ENCODE results near the gene CYP27B1. TPM values are rescaled to one million over a fixed set of nuclear protein-coding genes. Genes with fewer than 3 reads are reported as not detected.

Gene CYP27B1
- polyA plus RNA-seq, 1 experiment = 0.91 TPM

GRCh38 chr12:57749061-57749460 lies 17.8 kb downstream of the CYP27B1 start:
- Histone ChIP-seq H3K36me3 (ENCODE audit: control insufficient read depth, insufficient read depth, low read length) (peaks cover 15% of the 10 kb centered on the region), H3K4me3 (ENCODE audit: low read depth, low read length) (no peak overlapping the region), H3K27me3 (ENCODE audit: control insufficient read depth, insufficient read depth, low read length) (no peaks in the 10 kb centered on the region; the same call in 1 of the 2 replicates)
- TF ChIP-seq CTCF (IDR thresholded peaks at IDR 0.05; ENCODE audit: insufficient read depth, low read depth, low read length) = no peak
- POLR2A ChIA-PET = no interaction called here
- CTCF ChIA-PET = no interaction called here
- no peak for DNase-seq (ENCODE audit: low read depth)

GRCh38 chr12:57746025-57746424 lies 20.9 kb downstream of the CYP27B1 start:
- H3K36me3 ChIP-seq (ENCODE audit: control insufficient read depth, insufficient read depth, low read length) = peaks cover 15% of the 10 kb centered on the region
- ChIA-PET POLR2A (no interaction called here), CTCF (interaction anchor here (2.2 kb wide), 1 partner anchor 20 kb away, joined by 14 read pairs; no protein-coding TSS in a partner anchor)
- no peak for TF ChIP-seq CTCF (IDR thresholded peaks at IDR 0.05; ENCODE audit: insufficient read depth, low read depth, low read length)
- no peak for DNase-seq (ENCODE audit: low read depth)
- no peak overlapping the region for H3K4me3 ChIP-seq (ENCODE audit: low read depth, low read length)
- H3K27me3 ChIP-seq (ENCODE audit: control insufficient read depth, insufficient read depth, low read length) = peaks cover 8% of the 10 kb centered on the region

- DNase-seq (ENCODE audit: low read depth) = no peak
- Histone ChIP-seq H3K4me3 (ENCODE audit: low read depth, low read length) (peak overlapping the region; percentile 75), H3K27me3 (ENCODE audit: control insufficient read depth, insufficient read depth, low read length) (peaks cover 14% of the 10 kb centered on the region), H3K36me3 (ENCODE audit: control insufficient read depth, insufficient read depth, low read length) (peaks cover 15% of the 10 kb centered on the region)
- CTCF ChIA-PET = interaction anchor here (0.8 to 2.2 kb wide), 5 partner anchors 9 to 19 kb away, joined by 3 to 14 read pairs (median 4); no protein-coding TSS in a partner anchor
- POLR2A ChIA-PET = interaction anchor here (1.2 kb wide), 1 partner anchor 196 kb away, joined by 3 read pairs; the partner anchor contains the start of gene ATP23
- no peak for TF ChIP-seq CTCF (IDR thresholded peaks at IDR 0.05; ENCODE audit: insufficient read depth, low read depth, low read length)
Measured at GRCh38 chr12:57745485-57745881, 21.4 kb downstream of the CYP27B1 start.

DNA sequence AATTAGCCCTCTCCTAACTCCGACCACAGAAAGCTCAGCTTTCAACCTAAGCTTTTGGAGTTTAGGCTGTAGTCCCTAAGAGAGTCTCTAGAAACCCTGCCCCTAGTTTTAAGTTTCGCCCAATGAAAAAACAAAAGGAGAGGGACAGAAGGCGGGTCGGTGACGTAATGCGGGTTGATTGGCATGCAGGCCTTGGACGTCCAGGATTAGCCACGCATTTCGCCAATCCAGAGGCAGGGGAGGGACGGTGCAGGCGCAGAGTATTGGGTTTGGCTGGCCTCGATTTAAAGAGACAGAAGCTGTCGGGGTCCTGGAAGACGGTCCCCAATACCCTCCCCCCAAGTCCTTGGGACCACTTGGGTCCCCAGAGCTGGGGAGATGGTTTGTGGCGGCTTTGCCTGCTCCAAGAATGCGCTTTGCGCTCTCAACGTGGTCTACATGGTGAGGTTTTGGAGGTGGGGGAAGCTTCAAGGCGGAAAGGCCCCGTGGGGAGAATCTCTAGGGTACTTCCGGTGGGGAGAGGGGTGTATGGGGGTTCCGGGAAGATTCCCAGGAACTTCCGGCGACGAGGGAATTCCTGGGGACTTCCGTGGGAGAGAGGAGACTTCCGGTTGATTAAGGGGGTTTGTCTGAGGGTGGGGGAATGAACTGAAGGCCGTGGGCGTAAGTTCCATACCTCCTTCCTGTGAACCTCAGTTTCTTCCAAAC lies 21.9 kb downstream of the CYP27B1 start, which contains the start of gene TSPAN31:
TSS of gene TSPAN31 (plus strand) at position 263 of the 708 bp plus-strand sequence. CDS start at position 379, 116 bp downstream.
- H3K36me3 ChIP-seq (ENCODE audit: control insufficient read depth, insufficient read depth, low read length) = peaks cover 15% of the 10 kb centered on the region
- H3K27me3 ChIP-seq (ENCODE audit: control insufficient read depth, insufficient read depth, low read length) = peaks cover 18% of the 10 kb centered on the region
- peak within 1 kb of the TSS; percentile 75 for H3K4me3 ChIP-seq (ENCODE audit: low read depth, low read length)
- POLR2A ChIA-PET = interaction anchor here (0.6 to 1.2 kb wide), 3 partner anchors 28 to 196 kb away, joined by 3 read pairs; partner anchors contain the start of genes ATP23 and EEF1AKMT3
- peak; percentile 90 for DNase-seq (ENCODE audit: low read depth)
- CTCF ChIA-PET = interaction anchor here (0.8 to 2.2 kb wide), 6 partner anchors 8 to 19 kb away, joined by 3 to 14 read pairs (median 4); no protein-coding TSS in a partner anchor
- TF ChIP-seq CTCF (IDR thresholded peaks at IDR 0.05; ENCODE audit: insufficient read depth, low read depth, low read length) = no peak

DNA sequence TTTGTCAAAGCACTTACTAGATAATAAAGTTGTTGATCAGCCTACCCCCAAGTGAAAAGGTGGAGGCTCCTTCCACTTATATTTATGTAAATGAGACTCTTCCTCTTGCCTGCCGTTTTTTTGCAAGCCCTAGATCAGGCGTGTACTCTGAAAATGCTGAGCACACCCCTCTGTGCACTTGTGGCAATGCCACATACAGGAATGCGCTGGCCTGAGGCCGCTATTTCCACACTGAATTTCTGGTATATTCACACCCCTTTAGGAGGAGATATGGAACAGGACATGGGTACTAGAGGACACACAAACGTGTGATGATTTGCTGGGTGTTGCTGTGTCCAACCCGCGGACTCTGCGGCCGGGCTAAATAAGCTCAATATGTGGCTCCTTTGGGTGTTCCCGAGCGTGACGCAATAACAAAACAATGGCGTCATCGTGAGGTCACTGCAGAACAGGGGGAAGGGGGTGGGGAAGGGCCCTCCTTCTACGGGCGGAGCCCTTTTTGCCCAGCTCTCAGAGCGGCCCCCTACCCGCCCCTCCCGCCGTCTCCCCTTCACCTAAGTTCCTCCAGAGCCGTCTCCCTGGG lies 22.6 kb downstream of the CYP27B1 start:
- no peak for DNase-seq (ENCODE audit: low read depth)
- CTCF ChIA-PET = interaction anchor here (0.9 to 2.2 kb wide), 3 partner anchors 11 to 18 kb away, joined by 3 to 14 read pairs (median 5); no protein-coding TSS in a partner anchor
- peak overlapping the region; percentile 75 for H3K4me3 ChIP-seq (ENCODE audit: low read depth, low read length)
- no peak for TF ChIP-seq CTCF (IDR thresholded peaks at IDR 0.05; ENCODE audit: insufficient read depth, low read depth, low read length)
- peaks cover 24% of the 10 kb centered on the region for H3K27me3 ChIP-seq (ENCODE audit: control insufficient read depth, insufficient read depth, low read length)
- POLR2A ChIA-PET = interaction anchor here (0.6 to 1.2 kb wide), 3 partner anchors 28 to 197 kb away, joined by 3 read pairs; partner anchors contain the start of genes ATP23 and EEF1AKMT3
- H3K36me3 ChIP-seq (ENCODE audit: control insufficient read depth, insufficient read depth, low read length) = peaks cover 15% of the 10 kb centered on the region
